HCT116 (cell line): ENCODE data around the gene SGSH. TPM values are rescaled to one million over a fixed set of nuclear protein-coding genes. Genes with fewer than 3 reads are reported as not detected.

Experiments used
- ATAC-seq: fragments of 200-7000 bp; cut with Tn5 transposase; 2 replicates; pipeline ENCODE4 v1.9.1; 2020; ENCODE audit warnings: mild to moderate bottlenecking, moderate library complexity
- BruUV-seq: library from RNA; stranded (reverse); fragments of 400-500 nt; replicated peaks from 2 replicates; lab custom pipeline; 2021; lab: Mats Ljungman, UMichigan
- CTCF ChIA-PET: fragments of 300-600 bp; sonication (Branson Sonifier 250); formaldehyde crosslinking; loops from one replicate; lab custom pipeline; 2021; ENCODE audit warnings: antibody characterized with exemption; lab: Charles Lee
- POLR2A ChIA-PET: fragments of 300-600, 350-600 bp; sonication (Branson Sonifier 250); formaldehyde crosslinking; loops from one replicate; lab custom pipeline; 2021; ENCODE audit warnings: antibody characterized with exemption; lab: Charles Lee
- RAD21 ChIA-PET, 2 experiments: fragments of 300-600 bp; sonication (Branson Sonifier 250); formaldehyde crosslinking; loops; one replicate each; lab custom pipeline; 2023; ENCODE audit warnings: low total read pairs in 2 of 2; ENCODE audit not compliant: uncharacterized antibody in 2 of 2, unreplicated experiment in 2 of 2, low non-redundant PET in 1 of 2; lab: Charles Lee
- DNase-seq: peaks from one replicate; pipeline ENCODE4 v3.0.0-alpha.2; 2010; ENCODE audit warnings: low read depth, low spot score
- H2AFZ ChIP-seq: fragments of 200-600 bp; shearing (Covaris generic), sonication (generic); 2 replicates; pipeline ENCODE4 v1.6.1; 2017; ENCODE audit warnings: low read depth, mixed run types, mixed read lengths, antibody characterized with exemption, low read length; ENCODE audit not compliant: poor library complexity, severe bottlenecking
- H3K27ac ChIP-seq: 2 replicates; pipeline ENCODE4 v1.5.1; 2012; ENCODE audit warnings: low read depth, low read length
- H3K27me3 ChIP-seq: fragments of 200-600 bp; sonication (generic); 2 replicates; pipeline ENCODE4 v1.6.1; 2016; ENCODE audit warnings: mixed run types, low read length, mixed read lengths; ENCODE audit not compliant: insufficient read depth
- H3K36me3 ChIP-seq, 2 experiments: fragments of 200-500 bp in 1 of 2; fragments of 200-600 bp in 1 of 2; sonication (Bioruptor generic) in 1 of 2; sonication (generic) in 1 of 2; 2 replicates each; pipeline versions ENCODE4 v1.5.1 to v1.6.1; 2014 to 2016; ENCODE audit warnings: low read length in 2 of 2, inconsistent platforms in 1 of 2, mixed read lengths in 1 of 2, mixed run types in 1 of 2; ENCODE audit not compliant: insufficient read depth in 2 of 2, control insufficient read depth in 1 of 2
- H3K4me1 ChIP-seq, 2 experiments: fragments of 200-600 bp in 1 of 2; sonication (generic) in 1 of 2; 2 replicates each; pipeline versions ENCODE4 v1.5.1 to v1.6.1; 2012 to 2017; ENCODE audit warnings: low read length in 2 of 2, inconsistent platforms in 1 of 2, mild to moderate bottlenecking in 1 of 2, mixed read lengths in 1 of 2, mixed run types in 1 of 2, moderate library complexity in 1 of 2; ENCODE audit not compliant: insufficient read depth in 2 of 2, control insufficient read depth in 1 of 2
- H3K4me2 ChIP-seq: fragments of 200-600 bp; sonication (generic); 2 replicates; pipeline ENCODE4 v1.6.1; 2017; ENCODE audit warnings: mixed run types, low read length, mixed read lengths
- H3K4me3 ChIP-seq, 2 experiments: fragments of 200-600 bp in 1 of 2; sonication (generic) in 1 of 2; replicated peaks in 1 of 2; 2 replicates each; pipeline ENCODE4 v1.5.1; 2011 to 2016; ENCODE audit warnings: low read length in 2 of 2, control low read depth in 1 of 2, low read depth in 1 of 2, mild to moderate bottlenecking in 1 of 2, mixed read lengths in 1 of 2, mixed run types in 1 of 2
- H3K79me2 ChIP-seq: fragments of 200-600 bp; sonication (generic); 2 replicates; pipeline ENCODE4 v1.6.1; 2017; ENCODE audit warnings: mild to moderate bottlenecking, mixed run types, low read length, moderate library complexity, mixed read lengths; ENCODE audit not compliant: insufficient read depth
- H3K9ac ChIP-seq: fragments of 200-600 bp; sonication (generic); 2 replicates; pipeline ENCODE4 v1.6.1; 2016; ENCODE audit warnings: low read length, mixed read lengths
- H3K9me2 ChIP-seq: fragments of 200-600 bp; sonication (generic), shearing (Covaris generic); 2 replicates; pipeline ENCODE4 v1.6.1; 2017; ENCODE audit warnings: mixed run types, mild to moderate bottlenecking, moderate library complexity; ENCODE audit not compliant: insufficient read depth
- H3K9me3 ChIP-seq, 2 experiments: fragments of 200-500 bp in 1 of 2; fragments of 200-600 bp in 1 of 2; sonication (Bioruptor generic) in 1 of 2; sonication (generic) in 1 of 2; 2 replicates each; pipeline ENCODE4 v1.6.1; 2014 to 2017; ENCODE audit warnings: low read length in 2 of 2, mixed read lengths in 2 of 2, inconsistent platforms in 1 of 2, low read depth in 1 of 2, mild to moderate bottlenecking in 1 of 2, mixed run types in 1 of 2, moderate library complexity in 1 of 2; ENCODE audit not compliant: control insufficient read depth in 1 of 2, insufficient read depth in 1 of 2
- H4K20me1 ChIP-seq: fragments of 200-600 bp; sonication (generic), shearing (Covaris generic); 2 replicates; pipeline ENCODE4 v1.6.1; 2017; ENCODE audit warnings: mixed run types, mild to moderate bottlenecking, moderate library complexity; ENCODE audit not compliant: insufficient read depth
- CBX3 ChIP-seq: IDR thresholded peaks from 2 replicates; pipeline ENCODE4 v1.6.1; 2012; ENCODE audit warnings: low read depth
- CEBPB ChIP-seq: IDR thresholded peaks from 2 replicates; pipeline ENCODE4 v1.6.1; 2012; ENCODE audit warnings: low read depth
- ELF1 ChIP-seq: IDR thresholded peaks from 2 replicates; pipeline ENCODE4 v1.6.1; 2012; ENCODE audit warnings: low read depth, borderline replicate concordance
- EZH2phosphoT487 ChIP-seq: fragments of 200-600 bp; IDR thresholded peaks from 2 replicates; pipeline ENCODE4 v1.6.1; 2018; ENCODE audit warnings: antibody characterized with exemption, borderline replicate concordance
- JUND ChIP-seq: IDR thresholded peaks from 2 replicates; pipeline ENCODE4 v1.6.1; 2012
- POLR2AphosphoS5 ChIP-seq: IDR thresholded peaks from 2 replicates; pipeline ENCODE4 v1.6.1; 2011; ENCODE audit warnings: mild to moderate bottlenecking, low read depth, low read length, moderate library complexity
- ZFX ChIP-seq: fragments of 450-650 bp; IDR thresholded peaks from 2 replicates; pipeline ENCODE4 v1.6.1; 2017
- ZNF274 ChIP-seq: fragments of 200-500 bp; sonication (Bioruptor generic); IDR thresholded peaks from 2 replicates; pipeline ENCODE4 v1.6.1; 2014; ENCODE audit warnings: mild to moderate bottlenecking, low read depth, low read length, inconsistent platforms
- intact Hi-C: fragments of 100-400 bp; cut with micrococcal nuclease; formaldehyde crosslinking; loops from 2 replicates; pipeline ENCODE4 v1.10.0; 2022
- total RNA-seq: library from RNA; stranded (reverse); gene quantifications from one replicate; pipeline ENCODE4 v1.2.1, GENCODE V29; 2021; ENCODE audit not compliant: unreplicated experiment
- TF ChIP-seq, protein P1 (sequence below): IDR thresholded peaks from 2 replicates; pipeline ENCODE4 v1.6.1; 2012
- TF ChIP-seq, protein P2 (sequence below): IDR thresholded peaks from 2 replicates; pipeline ENCODE4 v1.6.1; 2012; ENCODE audit warnings: low read depth
- TF ChIP-seq, protein P3 (sequence below), 3 experiments: fragments of 200-600 bp in 1 of 3; sonication (generic) in 1 of 3; IDR thresholded peaks in 2 of 3; conservative IDR thresholded peaks in 1 of 3; 2 replicates each; pipeline ENCODE4 v1.5.1; 2012 to 2017; ENCODE audit warnings: low read depth in 2 of 3, low read length in 2 of 3, antibody characterized with exemption in 1 of 3, borderline replicate concordance in 1 of 3, control low read depth in 1 of 3, mild to moderate bottlenecking in 1 of 3, mixed read lengths in 1 of 3, mixed run types in 1 of 3, moderate library complexity in 1 of 3; ENCODE audit not compliant: insufficient read depth in 1 of 3
- TF ChIP-seq, protein P4 (sequence below): IDR thresholded peaks from 2 replicates; pipeline ENCODE4 v1.6.1; 2011; ENCODE audit warnings: mild to moderate bottlenecking, low read length, moderate library complexity; ENCODE audit not compliant: insufficient replicate concordance; ENCODE audit errors: extremely low read depth

SGSH gene
- total RNA-seq, 1 experiment from 2014 or later, result 34.4 TPM

DNA sequence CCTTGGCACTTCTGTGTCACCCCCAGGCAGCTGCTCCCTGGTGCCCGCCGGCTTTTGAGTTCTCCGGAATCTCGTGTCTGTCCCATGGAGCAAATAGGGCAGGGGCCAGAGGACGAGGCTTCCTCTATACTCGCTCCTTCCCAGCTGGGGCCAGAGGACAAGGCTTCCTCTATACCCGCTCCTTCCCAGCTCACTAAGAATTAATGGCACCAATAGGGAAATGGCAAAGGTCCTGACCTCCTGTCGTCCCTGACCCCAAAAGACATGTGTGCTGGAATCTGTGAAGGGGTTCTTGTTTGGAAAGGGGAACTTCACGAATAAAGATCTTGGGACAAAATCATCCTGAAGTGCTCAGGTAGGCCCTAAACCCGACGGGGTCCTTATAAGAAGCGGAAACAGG lies 7.6 kb downstream of the SGSH start:
- ChIA-PET CTCF (no interaction called here), POLR2A (no interaction called here), RAD21 (no interaction called here)
- Histone ChIP-seq H3K9me3 (no peaks in the 10 kb centered on the region), H3K4me1 (no peaks in the 10 kb centered on the region), H3K9me2 (no peaks in the 10 kb centered on the region), H3K79me2 (peaks cover 2% of the 10 kb centered on the region; the same call in 1 of the 2 replicates), H2AFZ (no peak overlapping the region), H3K4me3 (no peak overlapping the region), H4K20me1 (no peaks in the 10 kb centered on the region), H3K27me3 (no peaks in the 10 kb centered on the region), H3K4me2 (no peak overlapping the region), H3K27ac (no peak overlapping the region), H3K9ac (no peak overlapping the region), H3K36me3 (peaks cover 17 to 34% of the 10 kb centered on the region in 2 experiments; a peak in 3 of 4 replicates)
- DNase-seq, result no peak
- ATAC-seq, result no peak
- intact Hi-C loops, result no loop called here
- TF ChIP-seq JUND, result no peak
- TF ChIP-seq ELF1, result no peak
- no peak for TF ChIP-seq POLR2AphosphoS5
- no peak for TF ChIP-seq CBX3
- no peak for TF ChIP-seq ZNF274
- TF ChIP-seq, protein P1, sequence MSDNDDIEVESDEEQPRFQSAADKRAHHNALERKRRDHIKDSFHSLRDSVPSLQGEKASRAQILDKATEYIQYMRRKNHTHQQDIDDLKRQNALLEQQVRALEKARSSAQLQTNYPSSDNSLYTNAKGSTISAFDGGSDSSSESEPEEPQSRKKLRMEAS, result no peak
- no peak for TF ChIP-seq EZH2phosphoT487
- TF ChIP-seq, protein P2, sequence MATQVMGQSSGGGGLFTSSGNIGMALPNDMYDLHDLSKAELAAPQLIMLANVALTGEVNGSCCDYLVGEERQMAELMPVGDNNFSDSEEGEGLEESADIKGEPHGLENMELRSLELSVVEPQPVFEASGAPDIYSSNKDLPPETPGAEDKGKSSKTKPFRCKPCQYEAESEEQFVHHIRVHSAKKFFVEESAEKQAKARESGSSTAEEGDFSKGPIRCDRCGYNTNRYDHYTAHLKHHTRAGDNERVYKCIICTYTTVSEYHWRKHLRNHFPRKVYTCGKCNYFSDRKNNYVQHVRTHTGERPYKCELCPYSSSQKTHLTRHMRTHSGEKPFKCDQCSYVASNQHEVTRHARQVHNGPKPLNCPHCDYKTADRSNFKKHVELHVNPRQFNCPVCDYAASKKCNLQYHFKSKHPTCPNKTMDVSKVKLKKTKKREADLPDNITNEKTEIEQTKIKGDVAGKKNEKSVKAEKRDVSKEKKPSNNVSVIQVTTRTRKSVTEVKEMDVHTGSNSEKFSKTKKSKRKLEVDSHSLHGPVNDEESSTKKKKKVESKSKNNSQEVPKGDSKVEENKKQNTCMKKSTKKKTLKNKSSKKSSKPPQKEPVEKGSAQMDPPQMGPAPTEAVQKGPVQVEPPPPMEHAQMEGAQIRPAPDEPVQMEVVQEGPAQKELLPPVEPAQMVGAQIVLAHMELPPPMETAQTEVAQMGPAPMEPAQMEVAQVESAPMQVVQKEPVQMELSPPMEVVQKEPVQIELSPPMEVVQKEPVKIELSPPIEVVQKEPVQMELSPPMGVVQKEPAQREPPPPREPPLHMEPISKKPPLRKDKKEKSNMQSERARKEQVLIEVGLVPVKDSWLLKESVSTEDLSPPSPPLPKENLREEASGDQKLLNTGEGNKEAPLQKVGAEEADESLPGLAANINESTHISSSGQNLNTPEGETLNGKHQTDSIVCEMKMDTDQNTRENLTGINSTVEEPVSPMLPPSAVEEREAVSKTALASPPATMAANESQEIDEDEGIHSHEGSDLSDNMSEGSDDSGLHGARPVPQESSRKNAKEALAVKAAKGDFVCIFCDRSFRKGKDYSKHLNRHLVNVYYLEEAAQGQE, result no peak
- no peak for TF ChIP-seq ZFX
- TF ChIP-seq, protein P3, sequence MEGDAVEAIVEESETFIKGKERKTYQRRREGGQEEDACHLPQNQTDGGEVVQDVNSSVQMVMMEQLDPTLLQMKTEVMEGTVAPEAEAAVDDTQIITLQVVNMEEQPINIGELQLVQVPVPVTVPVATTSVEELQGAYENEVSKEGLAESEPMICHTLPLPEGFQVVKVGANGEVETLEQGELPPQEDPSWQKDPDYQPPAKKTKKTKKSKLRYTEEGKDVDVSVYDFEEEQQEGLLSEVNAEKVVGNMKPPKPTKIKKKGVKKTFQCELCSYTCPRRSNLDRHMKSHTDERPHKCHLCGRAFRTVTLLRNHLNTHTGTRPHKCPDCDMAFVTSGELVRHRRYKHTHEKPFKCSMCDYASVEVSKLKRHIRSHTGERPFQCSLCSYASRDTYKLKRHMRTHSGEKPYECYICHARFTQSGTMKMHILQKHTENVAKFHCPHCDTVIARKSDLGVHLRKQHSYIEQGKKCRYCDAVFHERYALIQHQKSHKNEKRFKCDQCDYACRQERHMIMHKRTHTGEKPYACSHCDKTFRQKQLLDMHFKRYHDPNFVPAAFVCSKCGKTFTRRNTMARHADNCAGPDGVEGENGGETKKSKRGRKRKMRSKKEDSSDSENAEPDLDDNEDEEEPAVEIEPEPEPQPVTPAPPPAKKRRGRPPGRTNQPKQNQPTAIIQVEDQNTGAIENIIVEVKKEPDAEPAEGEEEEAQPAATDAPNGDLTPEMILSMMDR (IDR thresholded peaks at IDR 0.05 in 2 of 3, conservative IDR thresholded peaks at IDR 0.05 in 1 of 3; ENCODE audit: borderline replicate concordance in 1 of 3, insufficient read depth in 1 of 3, low read depth in 2 of 3, low read length in 2 of 3), result no peak
- TF ChIP-seq, protein P4, sequence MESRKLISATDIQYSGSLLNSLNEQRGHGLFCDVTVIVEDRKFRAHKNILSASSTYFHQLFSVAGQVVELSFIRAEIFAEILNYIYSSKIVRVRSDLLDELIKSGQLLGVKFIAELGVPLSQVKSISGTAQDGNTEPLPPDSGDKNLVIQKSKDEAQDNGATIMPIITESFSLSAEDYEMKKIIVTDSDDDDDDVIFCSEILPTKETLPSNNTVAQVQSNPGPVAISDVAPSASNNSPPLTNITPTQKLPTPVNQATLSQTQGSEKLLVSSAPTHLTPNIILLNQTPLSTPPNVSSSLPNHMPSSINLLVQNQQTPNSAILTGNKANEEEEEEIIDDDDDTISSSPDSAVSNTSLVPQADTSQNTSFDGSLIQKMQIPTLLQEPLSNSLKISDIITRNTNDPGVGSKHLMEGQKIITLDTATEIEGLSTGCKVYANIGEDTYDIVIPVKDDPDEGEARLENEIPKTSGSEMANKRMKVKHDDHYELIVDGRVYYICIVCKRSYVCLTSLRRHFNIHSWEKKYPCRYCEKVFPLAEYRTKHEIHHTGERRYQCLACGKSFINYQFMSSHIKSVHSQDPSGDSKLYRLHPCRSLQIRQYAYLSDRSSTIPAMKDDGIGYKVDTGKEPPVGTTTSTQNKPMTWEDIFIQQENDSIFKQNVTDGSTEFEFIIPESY, result no peak
- TF ChIP-seq CEBPB, result no peak
- BruUV-seq, result no TSS peak
